HepG2 (cell line): ENCODE data around the gene OTOP2. TPM values are rescaled to one million over a fixed set of nuclear protein-coding genes. Genes with fewer than 3 reads are reported as not detected.
A peak's percentile ranks its signal among the peaks of the same experiment; 100 is the strongest.

Source experiments
- ARHGAP35 ChIP-seq: sonication (generic); formaldehyde crosslinking; IDR thresholded peaks from 2 replicates; pipeline ENCODE4 v1.9.0; 2022; ENCODE audit warnings: mild to moderate bottlenecking, inconsistent platforms, moderate library complexity, missing genetic modification reagents, borderline replicate concordance
- BRF2 ChIP-seq: sonication (generic); formaldehyde crosslinking; IDR thresholded peaks from 2 replicates; pipeline ENCODE4 v1.8.1; 2022; ENCODE audit warnings: mild to moderate bottlenecking, missing genetic modification reagents
- FLYWCH1 ChIP-seq: sonication (generic); formaldehyde crosslinking; IDR thresholded peaks from 2 replicates; pipeline ENCODE4 v1.8.1; 2023; ENCODE audit warnings: mild to moderate bottlenecking, missing genetic modification reagents
- GABPB1 ChIP-seq: IDR thresholded peaks from 2 replicates; pipeline ENCODE4 v1.6.1; 2016; ENCODE audit warnings: mild to moderate bottlenecking, missing genetic modification reagents, moderate library complexity, missing compliant biosample characterization
- KIAA2018 ChIP-seq: sonication (generic); formaldehyde crosslinking; IDR thresholded peaks from 2 replicates; pipeline ENCODE4 v1.5.0; 2020; ENCODE audit warnings: mild to moderate bottlenecking, missing genetic modification reagents, borderline replicate concordance
- PRPF4 ChIP-seq: fragments of 200-400 bp; formaldehyde crosslinking; IDR thresholded peaks from 2 replicates; pipeline ENCODE4 v1.6.1; 2016; ENCODE audit warnings: low read length, low read depth; ENCODE audit not compliant: poor library complexity, severe bottlenecking
- ZGPAT ChIP-seq: IDR thresholded peaks from 2 replicates; pipeline ENCODE4 v1.6.1; 2016; ENCODE audit warnings: mild to moderate bottlenecking
- ZNF251 ChIP-seq: sonication (generic); formaldehyde crosslinking; IDR thresholded peaks from 2 replicates; pipeline ENCODE4 v1.9.0; 2021; ENCODE audit warnings: mild to moderate bottlenecking, missing genetic modification reagents
- ZNF326 ChIP-seq: sonication (generic); formaldehyde crosslinking; IDR thresholded peaks from 2 replicates; pipeline ENCODE4 v1.4.0; 2020; ENCODE audit warnings: missing genetic modification reagents, borderline replicate concordance
- ZNF512 ChIP-seq: sonication (generic); formaldehyde crosslinking; IDR thresholded peaks from 2 replicates; pipeline ENCODE4 v1.4.0; 2020; ENCODE audit warnings: mild to moderate bottlenecking, missing genetic modification reagents
- ZNF577 ChIP-seq: sonication (generic); formaldehyde crosslinking; IDR thresholded peaks from 2 replicates; pipeline ENCODE4 v1.4.0; 2020; ENCODE audit warnings: mild to moderate bottlenecking, low read depth, missing genetic modification reagents, borderline replicate concordance
- polyA plus RNA-seq, 8 experiments: library from polyadenylated mRNA; depleted of rRNA in 3 of 8; stranded (reverse) in 7 of 8; unstranded in 1 of 8; fragments of >200 nt; fragmentation: Illumina TruSeq in 4 of 8; extraction: Trizol in 4 of 8; gene quantifications; 2 replicates each; pipeline versions ENCODE4 v1.2.1 to v1.2.3, GENCODE V29; 2011 to 2016; ENCODE audit warnings: low read depth in 4 of 8, missing spikeins in 1 of 8, mixed read lengths in 1 of 8; ENCODE audit not compliant: insufficient read depth in 1 of 8
- total RNA-seq, 5 experiments: library from RNA; depleted of rRNA; stranded (reverse); fragments of >200 nt; fragmentation: Illumina TruSeq; extraction: Trizol; gene quantifications; 2 replicates each; pipeline ENCODE4 v1.2.3, GENCODE V29; 2016; ENCODE audit warnings: low read depth in 1 of 5
- TF ChIP-seq, protein P1 (sequence below): sonication (generic); formaldehyde crosslinking; IDR thresholded peaks from 2 replicates; pipeline ENCODE4 v1.4.0; 2020; ENCODE audit warnings: missing genetic modification reagents

The OTOP2 gene
- total and polyA plus RNA-seq, 2 of the 13 experiments (the other 11 are each of a cell fraction or from before 2014, with no cell fraction given) = not detected

- TF ChIP-seq KIAA2018 (0 out of 2 replicates have a peak, but pooled peaks have one; percentile 59), ZNF512 (CRISPR knock-in tag) (no peak), ZNF251 (CRISPR knock-in tag) (peak; percentile 60; the same call in 1 of the 2 replicates), GABPB1 (CRISPR knock-in tag) (peak; percentile 98), ZNF577 (no peak), FLYWCH1 (CRISPR knock-in tag) (no peak), BRF2 (CRISPR knock-in tag) (peak; percentile 84; the same call in 1 of the 2 replicates), PRPF4 (no peak), ZNF326 (CRISPR knock-in tag) (no peak), ZGPAT (peak; percentile 91), ARHGAP35 (CRISPR knock-in tag) (peak; percentile 66)
- TF ChIP-seq, protein P1, sequence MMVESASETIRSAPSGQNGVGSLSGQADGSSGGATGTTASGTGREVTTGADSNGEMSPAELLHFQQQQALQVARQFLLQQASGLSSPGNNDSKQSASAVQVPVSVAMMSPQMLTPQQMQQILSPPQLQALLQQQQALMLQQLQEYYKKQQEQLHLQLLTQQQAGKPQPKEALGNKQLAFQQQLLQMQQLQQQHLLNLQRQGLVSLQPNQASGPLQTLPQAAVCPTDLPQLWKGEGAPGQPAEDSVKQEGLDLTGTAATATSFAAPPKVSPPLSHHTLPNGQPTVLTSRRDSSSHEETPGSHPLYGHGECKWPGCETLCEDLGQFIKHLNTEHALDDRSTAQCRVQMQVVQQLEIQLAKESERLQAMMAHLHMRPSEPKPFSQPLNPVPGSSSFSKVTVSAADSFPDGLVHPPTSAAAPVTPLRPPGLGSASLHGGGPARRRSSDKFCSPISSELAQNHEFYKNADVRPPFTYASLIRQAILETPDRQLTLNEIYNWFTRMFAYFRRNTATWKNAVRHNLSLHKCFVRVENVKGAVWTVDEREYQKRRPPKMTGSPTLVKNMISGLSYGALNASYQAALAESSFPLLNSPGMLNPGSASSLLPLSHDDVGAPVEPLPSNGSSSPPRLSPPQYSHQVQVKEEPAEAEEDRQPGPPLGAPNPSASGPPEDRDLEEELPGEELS (CRISPR knock-in tag) = peak; percentile 65; the same call in 1 of the 2 replicates
Observed at GRCh38 chr17:74981979-74982662, 58.0 kb downstream of the OTOP2 start (continued).
